HG02588 (cell line): ENCODE measurements around the gene SLC2A9.

Experiments
- ATAC-seq: cut with Tn5 transposase; IDR thresholded peaks from one replicate; pipeline ENCODE4 v1.9.1; 2021; ENCODE audit warnings: mild to moderate bottlenecking, moderate library complexity; ENCODE audit not compliant: unreplicated experiment

SLC2A9 gene

DNA sequence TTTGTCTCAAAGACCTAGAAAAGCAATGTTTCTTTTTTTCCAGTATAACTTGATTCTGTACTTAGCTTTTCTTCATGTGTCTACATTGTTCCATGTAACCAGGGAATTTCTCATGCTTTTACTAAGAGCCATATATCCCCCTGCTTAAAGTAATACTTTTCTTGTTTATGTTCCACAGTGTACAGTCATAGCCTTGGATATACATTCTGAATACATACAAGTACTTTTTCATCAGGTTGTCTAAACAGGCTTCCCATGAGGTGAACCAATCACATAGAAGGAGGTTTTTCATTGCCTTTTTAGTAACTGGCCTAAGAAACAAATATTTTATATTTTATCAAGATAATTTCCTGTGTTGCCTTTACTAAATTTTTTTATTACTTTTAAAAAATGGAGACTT, 52.8 kb downstream of the SLC2A9 start:
- no peak for ATAC-seq

DNA sequence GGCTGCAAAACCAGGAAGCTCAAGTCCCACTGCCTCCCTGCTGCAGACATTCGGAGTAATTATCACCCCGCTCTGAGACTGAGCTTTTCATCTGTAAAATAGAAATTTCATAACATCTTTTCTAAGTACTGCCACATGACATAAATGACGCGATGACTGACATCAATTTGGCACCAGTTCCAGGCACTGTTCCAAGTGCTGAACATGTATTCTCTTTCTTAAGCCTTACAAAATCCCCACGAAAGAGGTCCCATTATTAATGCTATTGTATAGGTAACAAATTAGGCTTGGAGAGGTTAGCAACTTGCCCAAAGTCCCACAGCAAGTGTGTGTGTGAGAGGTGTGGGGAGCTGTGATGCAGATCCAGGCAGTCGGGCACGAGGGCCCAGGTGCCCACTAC, 56.4 kb downstream of the SLC2A9 start:
- no peak for ATAC-seq

DNA sequence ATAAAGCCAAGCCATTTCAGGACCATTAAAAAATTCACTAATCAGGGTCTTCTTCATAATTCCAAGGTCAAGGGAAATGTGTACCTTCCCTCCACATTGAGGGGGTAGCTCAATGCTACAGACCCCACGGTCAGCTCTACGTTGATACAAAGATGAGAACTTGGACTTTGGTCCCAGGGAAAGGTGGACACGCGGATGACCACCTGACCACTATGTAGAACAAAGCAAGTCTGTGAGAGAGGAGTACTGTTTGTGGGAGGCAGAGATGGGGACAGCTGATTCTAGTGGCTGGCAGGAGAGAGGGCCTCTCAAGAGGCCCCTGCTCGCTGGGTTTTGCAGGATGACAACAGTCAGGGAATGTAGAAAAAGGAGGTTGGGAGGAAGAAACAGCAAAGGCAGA, 58.0 kb downstream of the SLC2A9 start:
- no peak for ATAC-seq

DNA sequence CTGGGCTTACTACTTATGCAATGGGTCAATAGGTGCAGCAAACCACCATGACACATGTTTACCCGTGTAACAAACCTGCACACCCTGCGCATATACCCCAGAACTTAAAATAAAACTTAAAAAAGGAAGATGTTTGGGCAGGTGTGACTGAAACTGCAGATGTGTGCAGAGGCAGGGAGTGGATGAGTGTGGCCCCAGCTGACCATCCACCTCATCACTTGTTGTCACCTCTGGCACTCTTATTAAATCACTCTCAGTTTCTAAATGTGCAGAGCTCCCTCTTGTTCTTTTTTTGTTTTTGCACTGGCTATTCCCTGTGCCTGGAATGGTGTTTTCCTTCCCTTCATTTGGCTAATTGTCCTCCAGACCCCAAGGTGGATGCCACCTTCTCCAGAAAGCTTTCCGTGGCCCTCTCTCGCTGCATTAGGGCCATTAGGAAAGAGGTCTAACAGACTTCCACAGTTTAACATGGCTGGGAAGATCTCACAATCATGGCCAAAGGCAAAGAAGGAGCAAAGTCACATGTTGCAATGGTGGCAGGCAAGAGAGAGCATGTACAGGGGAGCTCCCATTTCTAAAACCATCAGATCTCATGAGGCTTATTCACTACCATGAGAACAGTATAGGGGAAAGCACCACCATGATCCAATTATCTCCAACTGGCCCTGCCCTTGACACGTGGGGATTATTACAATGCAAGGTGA, 58.5 kb downstream of the SLC2A9 start:
- ATAC-seq = no peak

- ATAC-seq = no peak
These were observed 66.8 kb downstream of the SLC2A9 start for GRCh38 chr4:9954468-9954867.

DNA sequence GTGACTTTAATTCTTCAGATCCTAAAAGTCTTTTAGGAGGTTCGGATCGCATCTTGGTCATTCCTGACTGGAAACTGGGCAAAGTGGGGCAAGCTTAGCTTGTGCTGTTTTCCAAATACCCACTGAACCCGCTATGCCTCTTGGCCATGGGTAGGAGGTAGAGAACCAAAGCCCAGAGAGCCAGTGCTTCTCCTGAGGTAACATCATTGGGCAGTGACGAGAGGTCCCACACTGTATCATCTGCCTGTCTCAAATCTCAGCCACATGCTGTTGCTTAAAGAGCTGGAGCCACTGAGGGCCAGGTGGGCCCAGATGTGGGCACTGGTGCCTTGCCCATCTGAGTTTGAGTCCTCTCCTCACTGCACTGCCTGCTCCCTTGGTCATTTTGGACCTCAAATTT, 68.2 kb downstream of the SLC2A9 start:
- ATAC-seq = no peak

- no peak for ATAC-seq
These were observed 68.8 kb downstream of the SLC2A9 start for GRCh38 chr4:9952415-9952950.

- ATAC-seq = no peak
These were observed 71.7 kb downstream of the SLC2A9 start for GRCh38 chr4:9949573-9949972.

- no peak for ATAC-seq
These were observed 73.9 kb downstream of the SLC2A9 start for GRCh38 chr4:9947168-9948062.

- ATAC-seq = no peak
These were observed 75.1 kb downstream of the SLC2A9 start for GRCh38 chr4:9946170-9946569.

GRCh38 chr4:9944431-9945425, 76.6 kb downstream of the SLC2A9 start:
- no peak for ATAC-seq

DNA sequence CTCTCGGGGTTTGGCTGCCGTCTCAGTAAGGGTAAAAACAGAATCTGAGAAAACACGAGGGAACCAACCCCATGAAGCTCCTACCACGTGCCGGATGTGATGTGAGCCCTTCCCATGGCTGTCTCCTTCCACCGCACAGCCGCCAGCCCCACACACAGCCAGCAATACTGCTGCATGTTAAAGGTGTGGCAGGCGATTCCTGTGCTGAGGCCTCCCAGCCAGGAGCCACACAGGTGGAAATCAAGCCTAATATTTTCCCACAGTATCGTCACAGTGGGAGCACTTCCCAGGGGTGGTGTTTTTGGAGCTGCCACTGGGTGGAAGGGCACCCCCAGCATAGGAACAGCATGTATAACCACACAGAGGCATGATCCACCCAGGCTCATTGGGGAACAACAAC, 77.5 kb downstream of the SLC2A9 start:
- ATAC-seq = no peak

DNA sequence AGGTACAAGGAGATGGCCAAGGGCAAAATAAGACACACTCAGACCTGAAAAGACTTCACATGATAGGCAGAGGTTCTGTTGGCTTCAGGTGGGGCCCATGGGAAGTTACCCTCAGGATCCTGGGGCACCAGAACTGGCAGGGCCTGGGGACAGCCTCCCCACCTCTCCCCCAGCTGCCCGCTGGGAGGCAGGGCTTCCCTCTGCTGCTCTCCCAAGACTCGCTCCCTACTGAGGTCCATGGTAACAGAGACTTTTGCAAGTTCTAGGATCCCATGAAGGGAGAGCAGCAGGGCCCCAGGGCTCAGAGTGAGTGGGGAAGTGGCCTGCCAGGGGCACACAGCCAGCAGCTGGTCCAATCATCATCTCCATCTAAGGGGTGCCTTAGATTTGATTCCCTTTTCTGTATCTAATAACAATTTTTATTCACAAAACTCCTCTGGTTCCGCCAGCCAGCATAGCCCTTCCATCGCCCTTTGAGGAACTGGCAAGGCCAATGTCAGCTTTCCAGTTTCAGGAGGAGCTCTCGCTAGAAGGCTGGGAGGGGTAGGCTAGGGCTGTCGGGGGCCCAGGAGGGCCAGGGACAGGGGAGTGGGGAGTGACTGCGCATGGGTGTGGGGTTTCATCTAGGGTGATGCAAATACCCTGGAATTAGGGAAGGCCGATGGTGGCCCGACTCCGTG, 78.2 kb downstream of the SLC2A9 start:
- no peak for ATAC-seq

GRCh38 chr4:9942139-9942538, 79.2 kb downstream of the SLC2A9 start:
- no peak for ATAC-seq

DNA sequence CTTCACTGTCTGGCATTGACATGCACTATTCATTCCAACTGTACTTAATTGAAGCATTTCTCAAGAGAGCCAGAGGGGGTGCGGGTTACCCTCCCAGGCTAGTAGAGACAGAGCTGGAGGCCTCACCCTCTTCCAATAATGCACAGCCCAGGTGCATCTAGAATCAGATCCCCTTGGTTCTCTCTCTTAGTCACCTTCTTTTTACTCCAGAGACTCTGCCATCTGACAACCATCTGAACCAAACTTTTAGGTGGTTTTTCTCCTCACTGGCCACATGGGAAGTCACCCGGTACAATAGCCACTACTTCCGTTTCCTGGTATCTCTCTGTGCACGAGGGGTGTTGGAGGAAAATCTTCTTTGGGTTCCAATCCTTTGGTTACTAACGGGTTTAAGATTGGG, 81.3 kb downstream of the SLC2A9 start:
- no peak for ATAC-seq

- ATAC-seq = no peak
These were observed 82.4 kb downstream of the SLC2A9 start for GRCh38 chr4:9938933-9939332.

DNA sequence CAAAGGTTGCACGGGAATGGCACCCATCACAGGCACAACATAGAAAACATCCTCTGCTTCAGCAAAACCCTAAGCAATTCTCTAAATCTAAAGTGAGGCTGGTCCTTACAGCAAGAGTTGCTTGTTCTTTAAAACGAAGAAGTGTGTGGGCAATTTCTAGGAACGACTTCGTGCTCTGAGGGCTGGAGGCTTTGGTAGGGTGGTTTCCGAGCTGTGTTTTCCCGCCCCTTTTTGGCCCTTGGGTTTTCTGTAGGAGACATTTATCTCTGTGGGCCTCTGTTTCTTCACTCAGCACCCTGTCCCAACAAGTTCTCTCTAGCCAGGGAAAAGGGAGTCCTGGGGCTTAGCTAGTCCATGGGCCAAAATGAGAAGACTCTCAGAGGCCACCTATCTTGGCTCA, 84.2 kb downstream of the SLC2A9 start:
- no peak for ATAC-seq

DNA sequence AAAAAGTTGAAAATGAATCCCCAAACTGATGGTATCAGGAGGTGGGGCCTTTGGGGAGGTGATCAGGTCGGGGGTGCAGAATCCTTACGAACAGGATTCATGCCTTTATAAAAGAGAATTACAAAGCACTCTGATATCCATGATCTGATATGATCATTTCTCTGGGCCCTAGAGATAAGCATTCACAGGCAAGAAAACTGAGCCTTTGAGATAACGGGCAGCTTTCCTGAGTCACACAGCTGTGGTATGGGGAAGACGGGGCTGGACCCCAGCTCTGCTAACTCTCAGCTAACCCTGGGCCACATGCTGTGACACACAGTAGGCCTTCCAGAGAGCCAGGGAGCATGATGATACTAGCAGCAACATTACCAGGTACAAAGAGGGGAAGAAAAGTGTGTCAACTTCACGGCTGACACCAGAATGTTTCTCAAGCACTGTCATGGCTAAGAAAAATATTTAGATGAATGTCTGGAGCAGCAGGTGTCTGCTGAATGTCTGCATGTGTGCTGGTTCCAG, 85.1 kb downstream of the SLC2A9 start:
- no peak for ATAC-seq

- ATAC-seq = no peak
These were observed 87.3 kb downstream of the SLC2A9 start for GRCh38 chr4:9933956-9934355.

DNA sequence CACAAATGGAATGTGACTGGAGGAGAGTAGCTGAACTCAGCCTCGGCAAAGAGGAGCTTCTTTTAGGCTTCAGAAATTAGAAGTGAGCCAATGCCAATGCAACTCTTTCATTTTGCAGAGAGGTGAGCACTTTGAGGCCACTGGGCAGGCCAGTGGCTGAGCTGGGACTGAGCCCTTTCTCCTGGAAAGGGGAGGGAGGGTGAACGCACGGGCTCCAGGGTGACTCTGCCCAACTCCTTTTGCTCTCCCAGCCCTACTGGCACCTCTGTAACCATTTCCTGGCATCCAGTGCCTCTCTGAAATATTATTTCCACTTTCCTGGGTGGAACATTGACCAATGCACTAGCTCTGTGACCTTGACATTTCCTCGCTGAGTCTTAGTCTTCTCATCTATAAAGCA, 88.1 kb downstream of the SLC2A9 start:
- ATAC-seq = no peak
